GM21576 (cell line): ENCODE measurements around the gene TMEM132D.

ENCODE experiments used
- ATAC-seq: cut with Tn5 transposase; IDR thresholded peaks from one replicate; pipeline ENCODE4 v1.9.1; 2021; ENCODE audit warnings: mild to moderate bottlenecking, moderate library complexity; ENCODE audit not compliant: unreplicated experiment

The TMEM132D gene

GRCh38 chr12:129750421-129750820, 153.4 kb downstream of the TMEM132D start:
- no peak for ATAC-seq

DNA sequence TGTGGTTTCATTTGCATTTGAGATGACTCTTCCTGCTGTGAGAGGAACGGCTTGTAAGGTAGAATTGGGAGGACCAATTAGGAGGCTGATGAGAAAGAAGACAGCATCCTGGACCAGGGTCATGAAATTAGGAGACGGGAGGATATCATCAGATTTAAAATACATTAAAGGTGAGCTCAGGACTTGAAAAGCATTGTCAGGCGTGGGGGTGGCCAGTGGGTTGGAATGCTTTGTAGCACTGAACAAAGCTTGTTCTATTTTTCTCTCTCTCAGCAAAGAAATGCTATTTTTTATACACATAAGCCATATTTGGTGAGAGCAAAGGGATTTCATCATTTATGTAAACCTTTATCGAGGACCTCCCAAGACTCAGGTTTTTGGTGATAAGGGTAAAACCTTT, 157.5 kb downstream of the TMEM132D start:
- no peak for ATAC-seq

GRCh38 chr12:129729170-129729569, 174.7 kb downstream of the TMEM132D start:
- ATAC-seq: no peak

GRCh38 chr12:129727100-129727499, 176.7 kb downstream of the TMEM132D start:
- no peak for ATAC-seq

DNA sequence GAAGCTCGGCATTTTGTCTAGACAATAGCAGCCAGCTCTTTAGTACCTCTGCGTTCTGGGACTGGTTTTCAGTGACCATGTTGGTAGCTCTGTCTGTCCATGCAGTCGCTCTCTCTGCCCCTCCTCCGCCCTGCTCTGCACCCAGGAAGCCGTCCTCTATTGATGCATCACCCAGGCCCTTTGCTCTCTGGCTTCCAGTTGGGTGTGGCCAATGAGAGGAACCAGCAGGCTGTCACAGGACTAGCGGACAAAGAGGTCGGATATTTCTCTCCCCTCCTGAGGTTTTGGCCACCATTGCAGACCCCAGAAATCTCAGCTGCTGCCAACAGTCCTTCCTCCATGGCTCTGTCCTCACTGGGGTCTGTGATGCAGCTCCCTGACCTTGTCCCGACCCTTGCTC, 180.6 kb downstream of the TMEM132D start:
- no peak for ATAC-seq

GRCh38 chr12:129720618-129721017, 183.2 kb downstream of the TMEM132D start:
- no peak for ATAC-seq

GRCh38 chr12:129719416-129719815, 184.4 kb downstream of the TMEM132D start:
- no peak for ATAC-seq

DNA sequence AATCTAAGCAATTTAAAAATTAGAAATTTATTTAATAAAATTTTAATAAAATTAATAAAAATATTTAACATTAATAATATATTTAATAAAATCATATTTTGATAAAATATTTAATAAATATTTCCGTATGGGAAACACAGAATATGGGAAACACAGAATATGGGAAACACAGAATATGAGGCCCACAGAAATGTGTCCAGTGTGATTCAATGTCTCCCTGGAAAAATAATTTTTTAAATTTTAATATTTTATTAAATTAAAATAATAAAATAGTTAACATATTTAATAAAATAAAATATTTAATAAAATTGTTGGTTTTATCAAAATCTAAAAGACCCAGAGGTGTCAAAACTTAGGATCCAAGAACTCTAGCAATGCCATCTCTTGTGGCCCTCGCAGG, 186.4 kb downstream of the TMEM132D start:
- ATAC-seq: no peak

GRCh38 chr12:129716825-129717224, 187.0 kb downstream of the TMEM132D start:
- ATAC-seq: no peak

DNA sequence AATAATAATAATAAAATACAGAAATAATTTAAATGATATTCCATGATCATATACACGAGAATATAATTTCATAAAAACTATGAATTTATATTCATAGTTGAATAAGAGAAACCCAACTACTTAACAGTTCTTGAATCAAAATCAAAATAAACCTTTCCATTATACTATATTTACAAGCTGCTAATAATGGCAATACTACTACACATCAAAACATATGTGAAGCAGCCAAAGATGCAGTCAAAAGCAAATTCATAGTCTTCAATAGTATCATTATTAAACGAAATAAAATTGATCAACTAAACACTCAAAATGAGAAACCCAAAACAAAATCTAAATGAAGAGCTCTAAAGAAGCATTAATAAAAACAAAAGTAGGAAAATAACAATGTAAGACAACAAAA, 197.1 kb downstream of the TMEM132D start:
- no peak for ATAC-seq

DNA sequence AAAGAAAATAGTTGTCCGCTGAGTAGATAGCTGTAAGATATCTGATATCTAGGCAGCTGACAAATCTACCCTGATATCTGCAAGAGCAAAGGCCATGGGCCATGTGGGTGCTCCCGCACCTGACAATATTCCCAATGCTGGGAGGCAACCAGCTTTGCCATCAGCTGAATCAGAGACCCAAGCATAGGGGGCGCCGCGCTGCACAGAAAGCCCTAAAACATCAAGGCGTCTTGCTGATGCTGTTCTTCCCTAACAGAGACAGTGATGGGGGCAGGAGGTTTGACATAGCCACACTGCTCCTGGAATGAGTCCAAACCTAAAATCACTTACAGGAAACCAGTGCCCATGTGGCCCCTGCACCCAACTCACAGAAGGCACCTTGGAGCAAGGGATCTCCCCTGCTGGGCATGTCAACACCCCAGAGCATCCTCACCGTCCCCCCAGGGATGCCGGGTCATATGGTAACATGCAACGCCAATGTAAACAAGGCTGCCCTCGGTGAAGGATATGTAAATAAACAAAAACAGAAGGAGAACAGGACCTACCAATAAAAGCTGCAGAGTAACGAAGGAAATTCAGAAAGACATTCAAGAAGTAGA, 199.5 kb downstream of the TMEM132D start:
- ATAC-seq: no peak

DNA sequence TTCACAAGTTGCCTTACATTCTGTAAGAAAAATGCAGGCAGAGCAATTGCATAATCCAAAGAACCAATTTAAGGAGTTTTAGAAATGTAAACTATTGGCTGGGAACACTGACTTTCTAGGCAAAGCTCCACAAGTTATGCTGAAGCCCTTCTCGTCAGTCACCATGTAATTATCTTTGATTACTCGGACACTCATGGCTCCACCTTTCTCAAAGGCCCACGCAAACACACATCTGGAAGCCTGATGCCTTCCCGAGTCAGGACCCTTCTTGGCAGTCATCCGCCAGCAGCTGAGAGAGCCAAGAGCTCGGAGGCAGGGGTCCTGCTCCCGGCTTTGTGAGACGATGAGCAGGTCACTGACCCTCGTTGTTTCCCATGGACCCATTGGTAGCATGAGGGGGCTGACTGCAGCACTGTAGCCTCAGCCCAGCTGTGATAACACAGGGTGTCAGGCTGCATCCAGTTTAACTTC, 202.2 kb downstream of the TMEM132D start:
- no peak for ATAC-seq

DNA sequence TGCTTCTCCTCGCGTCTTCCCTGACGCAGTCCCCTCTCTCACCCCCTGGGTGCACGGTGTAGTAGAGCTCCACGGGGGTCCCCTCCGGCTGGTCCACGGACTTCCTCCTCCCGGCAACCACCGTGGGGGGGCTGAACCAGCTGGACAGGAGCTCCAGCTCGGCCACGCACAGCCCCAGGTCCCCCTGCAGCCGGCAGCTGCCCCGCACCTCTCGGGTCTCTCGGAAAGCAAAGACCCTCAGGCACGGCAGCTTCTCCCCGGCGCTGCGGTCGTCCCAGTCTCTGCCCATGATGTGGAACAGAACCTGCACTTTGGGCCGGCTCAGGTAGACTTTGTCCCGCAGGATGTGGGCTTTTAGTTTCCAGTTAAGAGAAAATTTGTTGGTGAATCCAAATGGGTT, 203.8 kb downstream of the TMEM132D start:
- no peak for ATAC-seq

DNA sequence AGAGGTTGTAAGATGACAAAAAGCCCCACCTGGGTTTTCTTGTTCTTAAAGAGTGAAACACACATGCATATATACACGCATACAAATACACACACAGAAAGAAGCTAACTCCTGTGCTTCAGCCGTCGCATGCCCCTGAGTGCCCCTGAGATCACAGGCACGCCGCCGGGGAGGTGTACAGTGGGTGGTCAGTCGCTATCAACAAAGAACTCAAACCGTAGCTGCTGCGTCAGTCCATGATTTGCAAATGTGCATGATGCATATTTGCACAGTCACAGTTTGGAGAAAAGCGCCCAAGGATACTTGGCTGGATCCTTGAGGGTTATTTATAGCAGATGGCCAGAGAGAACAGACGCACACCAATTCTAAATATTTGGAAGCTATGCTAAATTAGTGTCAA, 206.9 kb downstream of the TMEM132D start:
- no peak for ATAC-seq

DNA sequence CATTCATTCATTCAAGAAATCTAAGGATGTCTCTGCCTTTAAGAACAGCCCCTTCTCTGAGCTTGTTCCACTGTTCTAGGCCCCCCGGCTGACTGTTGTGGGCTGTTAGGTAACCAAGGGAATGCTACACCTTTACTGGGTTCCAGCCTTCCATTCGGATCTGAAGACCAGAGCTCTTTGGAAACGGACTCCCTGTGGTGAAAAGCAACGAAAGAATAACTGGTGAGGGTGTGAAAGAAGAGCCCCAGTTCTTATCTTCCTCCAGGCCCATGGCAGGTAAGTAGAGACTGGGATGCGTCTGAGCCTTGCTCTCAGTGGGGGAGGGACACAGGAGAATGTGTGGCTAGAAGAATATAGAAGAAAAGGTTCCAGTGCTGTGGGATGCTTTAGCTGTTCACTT, 207.4 kb downstream of the TMEM132D start:
- ATAC-seq: no peak

DNA sequence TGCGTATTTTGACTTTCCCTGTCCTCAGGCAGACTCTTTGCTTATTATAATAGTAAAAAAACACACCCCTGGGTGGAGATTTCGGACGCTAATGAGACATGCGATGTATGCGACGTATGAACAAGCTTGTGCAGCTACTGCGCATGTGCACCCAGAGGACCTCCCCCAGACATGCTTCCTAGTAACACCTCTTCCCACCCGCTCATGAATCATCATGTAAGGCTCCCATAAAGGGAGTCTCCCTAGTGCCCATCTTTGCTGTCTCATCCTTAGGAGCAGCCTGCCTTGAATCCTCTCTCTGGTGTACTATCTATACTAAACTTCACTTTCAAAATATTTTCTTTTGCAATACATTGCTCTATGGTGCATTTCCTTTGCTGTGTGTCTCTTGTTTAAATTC, 210.1 kb downstream of the TMEM132D start:
- no peak for ATAC-seq

GRCh38 chr12:129687731-129688130, 216.1 kb downstream of the TMEM132D start:
- no peak for ATAC-seq

- ATAC-seq: no peak
Observed at GRCh38 chr12:129681830-129682229, 222.0 kb downstream of the TMEM132D start.

DNA sequence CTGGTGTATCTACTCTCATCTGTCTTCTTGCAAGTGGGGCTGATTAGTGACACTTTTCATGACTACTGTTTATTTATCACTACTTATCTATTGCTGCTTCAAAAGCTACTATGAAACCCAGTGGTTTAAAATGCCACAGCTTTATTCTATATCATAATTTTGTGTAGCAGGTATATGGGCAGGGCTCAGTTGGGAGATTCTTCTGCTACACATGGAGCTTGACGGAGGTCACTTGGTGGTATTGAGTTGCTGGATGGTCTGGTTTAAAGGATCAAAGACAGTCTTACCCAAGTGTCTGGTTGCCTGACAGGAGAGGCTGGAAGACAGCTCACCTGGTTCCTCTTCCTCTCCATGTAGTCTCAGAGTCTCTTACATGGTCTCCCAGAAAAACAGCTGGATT, 222.7 kb downstream of the TMEM132D start:
- no peak for ATAC-seq

- ATAC-seq: no peak
Observed at GRCh38 chr12:129676411-129676810, 227.4 kb downstream of the TMEM132D start.

- ATAC-seq: no peak
Observed at GRCh38 chr12:129675947-129676346, 227.9 kb downstream of the TMEM132D start.

DNA sequence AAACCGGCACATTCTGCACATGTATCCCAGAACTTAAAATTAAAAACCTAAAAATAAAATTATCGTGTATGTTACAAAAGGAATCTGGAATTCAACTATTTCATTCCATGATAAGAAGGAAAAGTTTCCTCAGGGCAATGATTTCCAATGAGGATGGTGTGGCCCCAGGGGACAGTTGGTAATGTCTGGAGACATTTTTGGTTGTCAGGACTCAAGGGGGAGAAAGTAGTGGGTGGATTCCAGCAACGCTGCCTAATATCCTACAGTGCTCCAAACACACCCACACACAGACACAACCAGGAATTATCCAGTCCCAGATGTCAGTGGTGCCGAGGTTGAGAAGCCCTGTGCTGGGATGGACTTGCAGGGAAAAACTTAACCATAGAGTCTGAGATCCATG, 228.3 kb downstream of the TMEM132D start:
- ATAC-seq: no peak

DNA sequence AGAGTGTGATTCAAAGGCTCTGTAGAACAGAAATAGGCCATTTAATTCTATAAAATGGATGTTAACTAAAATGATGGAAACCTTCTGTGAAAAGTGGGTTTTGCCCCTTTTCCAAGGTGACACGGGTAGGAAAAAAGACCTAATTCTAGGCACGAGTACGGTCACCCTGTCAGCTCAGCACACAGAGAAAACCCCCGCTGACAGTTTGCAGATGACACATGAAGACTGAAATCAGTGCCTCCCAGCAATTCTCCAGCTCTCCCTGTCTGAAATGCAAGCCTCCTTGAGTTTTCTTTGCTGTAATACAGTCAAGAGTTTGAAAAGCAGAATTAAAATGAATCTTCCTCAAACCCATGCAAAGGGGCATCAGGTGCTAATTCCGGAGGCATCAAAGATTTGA, 230.0 kb downstream of the TMEM132D start:
- no peak for ATAC-seq
